ENCODE results near the gene TXLNG. TPM values are rescaled to one million over a fixed set of nuclear protein-coding genes. Genes with fewer than 3 reads are reported as not detected.

The TXLNG gene
- total RNA-seq, 4 donors from 2014 or later = 9.0 to 16.8 (median 14.3) TPM

DNA sequence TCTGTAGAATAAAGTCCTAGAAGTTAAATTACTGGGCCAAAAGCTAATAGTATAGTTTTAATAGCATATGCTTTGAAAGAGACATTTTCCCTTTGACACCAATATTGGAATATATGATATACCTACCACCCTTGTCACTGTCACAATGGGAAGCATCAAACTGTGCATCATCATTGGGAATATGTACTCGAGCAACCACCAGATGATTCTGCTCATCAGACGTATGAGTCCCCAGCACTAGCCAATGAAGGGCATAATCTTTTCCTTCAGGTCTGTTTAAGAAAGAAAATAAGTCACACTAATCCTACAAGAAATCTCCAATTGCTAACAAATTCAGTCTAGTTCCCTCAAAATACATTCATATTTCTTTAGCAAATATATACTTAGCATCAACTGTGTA, 76.6 kb downstream of the TXLNG start:
- no peak for ATAC-seq
- 54 to 76% methylated on average over 2 of the region's 2 CpGs for WGBS, 2 donors (ENCODE audit: low coverage in 1 of 2)
- Histone ChIP-seq H3K9me3 (no peaks in the 10 kb centered on the region), H3K36me3 (peaks cover 0 to 19% of the 10 kb centered on the region in 2 donors), H3K27ac (no peak overlapping the region), H3K4me1 (peaks cover 0 to 40% (median 0%) of the 10 kb centered on the region in 3 donors), H3K4me3 (no peak overlapping the region), H3K27me3 (no peaks in the 10 kb centered on the region)
- TF ChIP-seq CTCF (IDR thresholded peaks at IDR 0.05) (no peak), EP300 (IDR thresholded peaks at IDR 0.05) (no peak), POLR2AphosphoS5 (IDR thresholded peaks at IDR 0.05) (no peak), POLR2A (IDR thresholded peaks at IDR 0.05) (no peak)

DNA sequence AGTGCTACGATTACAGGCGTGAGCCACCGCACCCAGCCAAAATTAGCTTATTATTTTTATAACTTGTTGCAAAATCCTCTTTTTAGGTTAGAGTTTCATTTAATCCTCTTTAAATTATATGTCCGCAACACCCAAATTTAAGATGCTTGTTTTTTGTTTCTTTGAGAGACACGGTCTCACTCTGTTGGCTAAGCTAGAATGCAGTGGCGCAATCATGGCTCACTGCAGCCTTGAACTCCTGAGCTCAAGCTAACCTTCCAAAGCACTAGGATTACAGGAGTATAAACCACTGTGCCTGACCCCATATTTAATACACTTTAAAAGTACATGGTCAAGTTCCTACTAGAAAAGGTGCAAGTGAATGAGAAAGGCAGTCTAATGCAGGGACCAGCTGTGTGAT, 81.7 kb downstream of the TXLNG start:
- TF ChIP-seq POLR2AphosphoS5 (IDR thresholded peaks at IDR 0.05) (no peak), POLR2A (IDR thresholded peaks at IDR 0.05) (no peak), CTCF (IDR thresholded peaks at IDR 0.05) (no peak), EP300 (IDR thresholded peaks at IDR 0.05) (no peak)
- ATAC-seq = no peak
- H3K9me3 ChIP-seq = no peaks in the 10 kb centered on the region
- H3K27ac ChIP-seq = peak overlapping the region in 1 of 4 donors; percentile 84
- no peaks in the 10 kb centered on the region for H3K27me3 ChIP-seq
- peak overlapping the region in 1 of 2 donors; percentile 73 for H3K4me3 ChIP-seq
- H3K36me3 ChIP-seq = no peaks in the 10 kb centered on the region
- WGBS, 2 donors (ENCODE audit: low coverage in 1 of 2) = 84 to 94% methylated on average over 6 of the region's 6 CpGs
- H3K4me1 ChIP-seq = peaks cover 0 to 59% (median 9%) of the 10 kb centered on the region in 3 donors

GRCh38 chrX:16868920-16869319, 82.7 kb downstream of the TXLNG start:
- peak overlapping the region; percentile 84 to 97 (median 94) for H3K27ac ChIP-seq
- TF ChIP-seq POLR2AphosphoS5 (IDR thresholded peaks at IDR 0.05) (no peak), EP300 (IDR thresholded peaks at IDR 0.05) (no peak), POLR2A (IDR thresholded peaks at IDR 0.05) (no peak), CTCF (IDR thresholded peaks at IDR 0.05) (no peak)
- H3K27me3 ChIP-seq = no peaks in the 10 kb centered on the region
- 0 to 32% methylated on average over 6 to 7 of the region's 7 CpGs for WGBS, 2 donors (ENCODE audit: low coverage in 1 of 2)
- H3K36me3 ChIP-seq = no peaks in the 10 kb centered on the region
- no peaks in the 10 kb centered on the region for H3K9me3 ChIP-seq
- peaks cover 0 to 59% (median 9%) of the 10 kb centered on the region in 3 donors for H3K4me1 ChIP-seq
- peak overlapping the region; percentile 73 to 100 for H3K4me3 ChIP-seq
- no peak for ATAC-seq

DNA sequence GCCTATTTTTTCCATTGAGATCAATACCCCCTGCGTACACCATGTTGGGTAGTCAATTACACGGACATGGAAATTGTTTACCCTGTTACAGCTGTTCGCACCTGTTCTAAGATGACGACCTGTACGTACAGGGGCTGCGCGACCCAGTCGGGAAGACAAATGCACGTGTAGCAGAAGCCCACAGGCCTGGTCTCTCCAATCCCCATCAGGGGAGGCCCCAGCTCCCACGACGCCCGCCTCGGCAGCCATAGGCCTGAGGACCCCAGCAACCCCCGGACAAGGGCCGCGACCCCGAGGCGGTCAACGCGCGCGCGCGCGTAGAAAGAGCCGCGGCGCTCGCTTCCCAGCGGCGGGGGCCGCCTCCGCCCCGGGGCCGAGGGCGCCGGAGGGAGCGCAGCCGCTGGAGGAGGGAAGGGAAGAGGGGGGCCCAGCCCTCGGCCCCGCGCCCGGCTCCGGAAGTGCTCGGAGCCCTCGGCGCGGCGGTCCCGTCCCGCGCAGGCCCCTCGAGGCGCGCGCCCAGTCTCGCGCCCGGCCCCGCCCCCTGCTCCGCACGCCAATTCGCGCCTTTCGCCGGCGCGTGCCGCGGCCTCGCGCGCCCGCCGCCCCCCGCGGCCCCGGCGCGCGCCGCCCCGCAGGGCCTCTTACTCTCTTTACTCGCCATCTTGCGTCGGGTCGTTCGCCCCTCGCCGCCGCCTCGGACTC, 83.3 kb downstream of the TXLNG start:
- peak; percentile 50 for ATAC-seq
- no peaks in the 10 kb centered on the region for H3K27me3 ChIP-seq
- H3K9me3 ChIP-seq = no peaks in the 10 kb centered on the region
- peak overlapping the region; percentile 73 to 100 for H3K4me3 ChIP-seq
- peak overlapping the region; percentile 84 to 99 (median 94) for H3K27ac ChIP-seq
- H3K36me3 ChIP-seq = no peaks in the 10 kb centered on the region
- 18% methylated on average over 2 of the region's 92 CpGs; no CpG with 5 or more reads in 1 of the 2 donors for WGBS, 2 donors (ENCODE audit: low coverage in 1 of 2)
- TF ChIP-seq EP300 (IDR thresholded peaks at IDR 0.05) (no peak), CTCF (IDR thresholded peaks at IDR 0.05) (no peak)
- peaks cover 0 to 57% (median 9%) of the 10 kb centered on the region in 3 donors for H3K4me1 ChIP-seq
